HG02981 (cell line): ENCODE measurements around the gene SHANK2.
"Not testable (repeated sequence)": the region's sequence is repeated elsewhere in the genome, so short reads cannot be mapped to it uniquely, and the experiment has no call there.

Experiments used
- ATAC-seq: cut with Tn5 transposase; IDR thresholded peaks from one replicate; pipeline ENCODE4 v1.9.1; 2021; ENCODE audit warnings: mild to moderate bottlenecking, moderate library complexity; ENCODE audit not compliant: unreplicated experiment

SHANK2 gene

GRCh38 chr11:71245601-71246391 lies 6.6 kb downstream of the SHANK2 start:
- ATAC-seq = no peak

DNA sequence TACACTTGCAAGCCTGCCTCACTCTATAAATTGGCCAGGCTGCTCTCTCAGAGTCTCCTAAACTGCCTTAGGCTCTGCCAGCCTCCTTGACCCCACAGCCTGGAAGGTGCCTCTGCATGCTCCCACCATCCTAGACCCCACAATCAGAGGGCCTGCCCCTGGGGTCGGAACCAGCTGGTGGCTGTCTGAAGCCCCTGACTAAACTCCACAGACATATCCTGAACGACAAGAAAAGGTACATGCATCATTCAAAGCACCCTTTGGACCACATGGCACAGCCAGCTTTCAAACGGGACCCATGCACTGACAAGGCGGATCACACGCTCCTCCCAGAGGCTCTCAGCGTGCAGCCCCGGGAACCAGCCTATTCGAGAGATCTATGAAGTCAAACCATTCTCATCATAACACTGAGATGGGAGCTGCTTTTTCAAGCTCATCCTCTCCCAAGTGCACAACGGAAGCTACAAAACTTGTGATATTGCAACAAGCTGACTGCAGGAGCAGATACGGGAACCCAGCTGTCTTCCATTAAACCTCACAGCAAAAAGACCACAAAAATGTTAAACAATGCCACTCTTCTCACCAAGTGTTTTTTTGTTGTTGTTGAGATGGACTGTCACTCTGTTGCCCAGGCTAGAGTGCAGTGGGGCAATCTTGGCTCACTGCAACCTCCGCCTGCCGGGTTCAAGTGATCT lies 8.1 kb downstream of the SHANK2 start:
- ATAC-seq = no peak

GRCh38 chr11:71242391-71242790 lies 10.0 kb downstream of the SHANK2 start:
- no peak for ATAC-seq

DNA sequence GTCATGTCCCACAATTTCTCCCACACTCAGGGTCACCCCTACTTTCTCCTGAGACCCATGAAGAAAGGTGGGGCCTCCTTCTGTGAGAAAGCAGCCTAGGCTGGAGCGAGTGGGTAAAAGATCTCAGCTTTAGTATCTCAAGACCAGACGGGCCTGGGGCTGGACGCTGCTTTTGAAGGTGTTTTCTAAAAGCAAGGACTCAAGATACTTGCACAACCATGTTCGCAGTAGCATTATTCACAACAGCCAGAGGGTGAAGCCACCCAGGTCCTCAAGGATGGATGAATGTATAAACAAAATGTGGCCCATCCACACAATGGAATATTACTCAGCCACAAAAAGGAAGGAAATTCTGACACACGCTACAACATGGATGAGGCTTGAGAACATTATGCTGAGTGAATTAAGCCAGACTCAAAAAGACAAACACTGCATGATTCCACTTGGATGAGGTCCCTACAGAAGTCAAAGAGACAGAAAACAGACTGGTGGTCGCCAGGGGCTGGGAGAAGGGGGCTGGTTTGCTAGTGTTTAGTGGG lies 10.6 kb downstream of the SHANK2 start:
- no peak for ATAC-seq

GRCh38 chr11:71240865-71241691 lies 11.3 kb downstream of the SHANK2 start:
- ATAC-seq = no peak

DNA sequence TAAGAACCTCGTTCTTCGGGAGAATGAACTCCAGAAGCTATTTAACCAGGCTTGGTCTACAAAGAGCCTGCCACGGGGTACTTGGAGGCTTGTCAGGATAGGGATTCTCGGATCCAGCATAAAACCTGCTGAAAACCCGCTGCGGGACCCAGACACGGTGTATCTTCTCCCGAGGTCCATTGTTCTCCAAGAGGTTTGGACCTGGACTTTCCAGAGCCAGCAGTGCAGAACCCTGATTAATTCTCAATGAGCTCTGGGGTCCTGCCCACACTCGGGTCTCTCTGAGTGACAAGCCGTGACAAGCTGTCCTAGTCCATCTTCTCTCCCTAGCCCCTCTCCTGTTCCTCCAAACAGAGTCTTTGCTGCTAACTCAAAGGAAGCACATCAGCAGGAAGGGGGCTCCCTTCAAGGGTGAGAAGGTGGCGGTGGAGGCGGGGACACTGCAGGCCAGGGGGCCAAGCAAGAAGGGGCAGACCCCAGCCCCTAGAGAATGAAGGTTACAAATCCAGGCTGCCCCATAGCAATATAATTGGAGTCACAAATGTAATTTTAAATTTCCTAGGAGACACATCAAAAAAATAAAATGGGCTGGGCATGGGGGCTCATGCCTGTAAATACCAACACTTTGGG lies 12.2 kb downstream of the SHANK2 start:
- no peak for ATAC-seq

- no peak for ATAC-seq
Observed at GRCh38 chr11:71239581-71239980, 12.8 kb downstream of the SHANK2 start.

- ATAC-seq = no peak
Observed at GRCh38 chr11:71238941-71239340, 13.4 kb downstream of the SHANK2 start.

- ATAC-seq = no peak
Observed at GRCh38 chr11:71238285-71238875, 14.0 kb downstream of the SHANK2 start.

DNA sequence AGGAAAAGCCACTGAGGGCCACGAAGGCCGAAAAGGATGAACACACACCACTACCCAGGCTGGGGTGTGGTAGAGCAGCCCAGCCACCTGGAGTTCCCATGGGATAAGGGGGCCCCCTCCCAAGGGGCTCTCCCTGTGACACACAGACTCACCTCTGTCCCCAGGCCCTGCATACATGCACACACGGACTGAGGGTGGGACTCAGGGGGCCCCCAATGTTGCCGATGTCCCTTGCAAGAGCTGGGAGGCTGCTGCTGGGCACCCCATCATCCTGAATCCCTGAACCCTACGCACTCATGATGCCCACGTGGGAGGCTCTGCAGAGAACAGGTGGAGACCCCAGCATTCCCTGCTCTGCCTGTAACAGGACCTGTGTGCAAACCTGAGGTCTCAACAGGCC lies 14.5 kb downstream of the SHANK2 start:
- ATAC-seq = no peak

DNA sequence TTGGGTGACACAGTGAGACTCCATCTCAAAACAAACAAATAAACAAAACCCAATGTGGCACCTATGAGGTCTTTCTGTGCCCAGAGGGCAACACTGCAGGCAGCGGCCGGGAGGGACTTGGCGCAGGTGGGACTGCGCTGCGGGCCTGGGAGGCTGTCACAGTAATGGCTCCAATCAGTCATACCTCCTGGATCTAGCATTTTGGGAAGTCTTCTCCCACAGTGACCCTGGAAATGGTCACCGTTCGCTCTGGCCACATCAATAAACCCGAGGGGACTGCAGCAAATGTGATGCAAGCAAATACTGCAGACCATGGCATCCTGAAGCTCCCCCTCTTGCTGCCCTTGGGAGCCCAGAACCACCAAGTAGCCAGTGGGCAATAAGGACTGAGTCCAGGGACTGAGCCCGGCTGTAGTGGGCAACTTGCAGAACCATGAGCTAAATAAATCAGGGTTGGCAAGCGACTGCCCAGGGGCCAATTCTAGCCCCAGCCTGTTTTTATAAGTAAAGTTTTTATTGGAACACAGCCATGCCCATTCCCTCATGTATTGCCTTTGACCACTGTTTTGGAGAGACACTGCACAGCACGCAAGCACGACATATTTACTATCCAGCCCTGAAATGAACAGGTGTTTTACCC lies 15.4 kb downstream of the SHANK2 start:
- ATAC-seq = no peak

DNA sequence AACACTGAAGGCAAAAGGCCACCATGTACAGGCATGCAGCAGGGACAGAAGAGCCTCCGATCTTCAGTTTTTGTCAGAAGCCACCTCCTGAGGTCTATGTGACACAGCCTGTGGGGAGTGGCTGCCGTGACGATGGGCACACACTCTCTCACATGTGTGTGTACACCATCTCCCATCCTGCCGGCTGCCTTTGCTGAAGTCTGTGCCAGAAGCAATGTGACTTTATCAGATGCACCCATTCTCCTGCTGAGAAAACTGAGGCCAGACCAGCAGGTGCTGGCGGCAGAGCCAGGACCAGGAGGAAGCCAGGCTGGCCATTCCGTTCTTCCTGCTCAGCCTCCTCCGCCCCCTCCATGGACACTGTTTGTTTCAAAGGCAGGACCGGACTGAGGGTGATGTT lies 16.7 kb downstream of the SHANK2 start:
- ATAC-seq = no peak

GRCh38 chr11:71233896-71234852 lies 18.2 kb downstream of the SHANK2 start:
- not testable (repeated sequence) for ATAC-seq

GRCh38 chr11:71232364-71232763 lies 20.0 kb downstream of the SHANK2 start:
- no peak for ATAC-seq

DNA sequence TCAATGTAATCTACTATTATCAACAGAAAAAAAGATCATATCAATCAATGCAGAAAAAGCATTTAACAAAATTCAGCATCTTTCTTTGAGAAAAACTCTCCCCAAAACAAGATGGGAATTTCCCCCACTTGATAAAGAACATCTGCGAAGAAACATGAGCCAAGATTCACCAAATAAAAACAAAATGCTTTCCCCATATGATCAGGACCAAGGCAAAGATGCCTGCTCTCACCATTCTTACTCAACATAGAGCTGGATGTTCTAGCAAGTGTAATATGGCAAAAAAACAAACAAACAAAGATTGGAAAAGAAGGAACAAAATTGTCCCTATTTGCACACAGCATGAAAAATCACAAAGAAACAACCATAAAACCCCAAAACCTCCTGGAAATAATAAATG lies 23.4 kb downstream of the SHANK2 start:
- ATAC-seq = no peak

DNA sequence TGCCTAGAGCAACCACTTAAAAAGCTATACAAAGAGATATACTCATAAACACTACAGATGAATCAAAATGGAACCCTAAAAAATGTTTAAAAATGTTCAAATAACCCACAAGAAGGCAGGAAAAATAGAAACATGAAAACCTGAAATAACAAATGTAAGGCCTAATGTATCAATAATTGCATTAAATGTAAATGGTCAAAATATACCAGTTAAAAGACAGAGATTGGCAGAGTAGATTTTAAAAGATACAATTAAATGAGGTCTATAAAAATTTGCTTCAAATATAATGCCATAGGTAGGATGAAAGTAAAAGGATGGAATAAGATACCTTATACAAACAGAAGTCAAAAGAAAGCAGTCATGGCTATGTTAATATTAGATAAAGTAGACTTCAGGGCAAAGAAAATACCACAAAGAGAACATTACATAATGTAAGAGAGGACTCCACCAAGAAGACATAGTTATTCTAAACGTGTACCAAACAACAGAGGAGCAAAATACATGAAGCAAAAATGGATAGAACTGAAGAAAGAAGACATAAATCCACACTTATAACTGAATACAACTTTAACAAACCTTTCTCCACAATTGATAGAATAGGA lies 25.2 kb downstream of the SHANK2 start:
- ATAC-seq = no peak

GRCh38 chr11:71223671-71224660 lies 28.4 kb downstream of the SHANK2 start:
- ATAC-seq = no peak
